Astrocyte of the cerebellum (primary cell): ENCODE measurements around the gene COL2A1.
A peak's percentile ranks its signal among the peaks of the same experiment; 100 is the strongest.

Experiments
- DNase-seq: peaks from one replicate; pipeline ENCODE4 v3.0.0-alpha.2; 2011; ENCODE audit warnings: low read depth
- H3K4me3 ChIP-seq: 2 replicates; pipeline ENCODE4 v1.5.1; 2011; ENCODE audit warnings: mild to moderate bottlenecking, low read depth, low read length, moderate library complexity
- CTCF ChIP-seq: IDR thresholded peaks from 2 replicates; pipeline ENCODE4 v1.5.1; 2012; ENCODE audit warnings: low read length, low read depth, moderate library complexity, mild to moderate bottlenecking; ENCODE audit errors: missing control alignments
- in situ Hi-C: cut with HindIII; loops from 2 replicates; pipeline ENCODE4 v1.10.0; 2017; ENCODE audit warnings: low sequenced_read_pairs

COL2A1 gene

GRCh38 chr12:48002414-48002730 is 1.9 kb downstream of the COL2A1 start:
- TF ChIP-seq CTCF: no peak
- DNase-seq: no peak
- peak overlapping the region; percentile 49 for H3K4me3 ChIP-seq
- in situ Hi-C loops: no loop called here

- DNase-seq: no peak
- no peak for TF ChIP-seq CTCF
- in situ Hi-C loops: no loop called here
- peak overlapping the region; percentile 49 for H3K4me3 ChIP-seq
Measured at GRCh38 chr12:48001505-48002413, 2.5 kb downstream of the COL2A1 start.

- peak overlapping the region; percentile 49 for H3K4me3 ChIP-seq
- TF ChIP-seq CTCF: no peak
- DNase-seq: peak; percentile 16
- in situ Hi-C loops: no loop called here
Measured at GRCh38 chr12:48000878-48001504, 3.3 kb downstream of the COL2A1 start.

- in situ Hi-C loops: no loop called here
- TF ChIP-seq CTCF: no peak
- DNase-seq: no peak
- H3K4me3 ChIP-seq: no peak overlapping the region
Measured at GRCh38 chr12:47999816-48000215, 4.5 kb downstream of the COL2A1 start.

- no peak for DNase-seq
- no peak for TF ChIP-seq CTCF
- no peak overlapping the region for H3K4me3 ChIP-seq
- in situ Hi-C loops: no loop called here
Measured at GRCh38 chr12:47997321-47997720, 7.0 kb downstream of the COL2A1 start.

- DNase-seq: peak; percentile 80
- no peak overlapping the region for H3K4me3 ChIP-seq
- in situ Hi-C loops: no loop called here
- TF ChIP-seq CTCF: no peak
Measured at GRCh38 chr12:47995981-47996401, 8.3 kb downstream of the COL2A1 start.
